OCI-LY1 (cell line): ENCODE measurements around the gene DHX32.

Experiments used
- H2AFZ ChIP-seq: fragments of 200-600 bp; sonication (generic), shearing (Covaris generic); 2 replicates; pipeline ENCODE4 v1.6.0; 2014; ENCODE audit warnings: antibody characterized with exemption, mild to moderate bottlenecking, low read length
- H3F3A ChIP-seq: fragments of 200-600 bp; sonication (generic), shearing (Covaris generic); 2 replicates; pipeline ENCODE4 v1.6.0; 2014; ENCODE audit warnings: mild to moderate bottlenecking, antibody characterized with exemption, low read length, moderate library complexity; ENCODE audit not compliant: insufficient read depth
- H3K27ac ChIP-seq: fragments of 200-600 bp; sonication (generic); 2 replicates; pipeline ENCODE4 v1.5.1; 2014; ENCODE audit warnings: low read length, mixed run types, mild to moderate bottlenecking, low read depth; ENCODE audit not compliant: poor library complexity, severe bottlenecking
- H3K27me3 ChIP-seq: fragments of 200-600 bp; sonication (generic); 2 replicates; pipeline ENCODE4 v1.6.0; 2014; ENCODE audit warnings: antibody characterized with exemption, mild to moderate bottlenecking, low read length, moderate library complexity; ENCODE audit not compliant: insufficient read depth
- H3K36me3 ChIP-seq: fragments of 200-600 bp; sonication (generic); 2 replicates; pipeline ENCODE4 v1.6.1; 2014; ENCODE audit warnings: mild to moderate bottlenecking, antibody characterized with exemption, low read length, moderate library complexity, mixed read lengths; ENCODE audit not compliant: insufficient read depth
- H3K4me1 ChIP-seq: fragments of 200-600 bp; sonication (generic); 2 replicates; pipeline ENCODE4 v1.5.1; 2014; ENCODE audit warnings: mild to moderate bottlenecking, low read length, moderate library complexity; ENCODE audit not compliant: insufficient read depth, severe bottlenecking
- H3K4me2 ChIP-seq: fragments of 200-600 bp; sonication (generic), shearing (Covaris generic); 2 replicates; pipeline ENCODE4 v1.6.1; 2014; ENCODE audit warnings: low read length
- H3K4me3 ChIP-seq: fragments of 200-600 bp; sonication (generic); 2 replicates; pipeline ENCODE4 v1.5.1; 2014; ENCODE audit warnings: low read length, low read depth, mild to moderate bottlenecking, mixed read lengths; ENCODE audit not compliant: poor library complexity, severe bottlenecking
- H3K79me2 ChIP-seq: fragments of 200-600 bp; shearing (Covaris generic); 2 replicates; pipeline ENCODE4 v1.6.1; 2016; ENCODE audit warnings: mixed run types, low read length, mixed read lengths; ENCODE audit not compliant: insufficient read depth
- H3K9ac ChIP-seq: fragments of 200-600 bp; sonication (generic), shearing (Covaris generic); 2 replicates; pipeline ENCODE4 v1.6.1; 2014; ENCODE audit warnings: mild to moderate bottlenecking, low read length, mixed read lengths
- H3K9me2 ChIP-seq: fragments of 200-600 bp; sonication (generic), shearing (Covaris generic); 2 replicates; pipeline ENCODE4 v1.6.1; 2014; ENCODE audit warnings: low read depth, mild to moderate bottlenecking, low read length, mixed read lengths
- H3K9me3 ChIP-seq: fragments of 200-600 bp; shearing (Covaris generic); 2 replicates; pipeline ENCODE4 v1.6.1; 2014; ENCODE audit warnings: low read length, mixed read lengths
- H4K20me1 ChIP-seq: fragments of 200-600 bp; sonication (generic), shearing (Covaris generic); 2 replicates; pipeline ENCODE4 v1.6.0; 2016; ENCODE audit warnings: mild to moderate bottlenecking, low read length; ENCODE audit not compliant: insufficient read depth
- CTCF ChIP-seq: fragments of 200-600 bp; sonication (generic), shearing (Covaris generic); IDR thresholded peaks from 2 replicates; pipeline ENCODE4 v1.5.1; 2017; ENCODE audit warnings: mild to moderate bottlenecking, antibody characterized with exemption, low read length, moderate library complexity, mixed read lengths
- EZH2 ChIP-seq: fragments of 200-600 bp; sonication (generic), shearing (Covaris generic); IDR thresholded peaks from 2 replicates; pipeline ENCODE4 v1.8.0; 2017; ENCODE audit warnings: borderline replicate concordance, mixed run types, mild to moderate bottlenecking, antibody characterized with exemption, low read length, moderate library complexity, mixed read lengths

The DHX32 gene

GRCh38 chr10:125815764-125816163 is 65.3 kb downstream of the DHX32 start:
- Histone ChIP-seq H4K20me1 (no peaks in the 10 kb centered on the region), H3K36me3 (peaks cover 34% of the 10 kb centered on the region), H3K4me1 (no peaks in the 10 kb centered on the region), H3K79me2 (no peaks in the 10 kb centered on the region), H3K9me2 (no peaks in the 10 kb centered on the region), H3K27ac (no peak overlapping the region), H3K9me3 (no peaks in the 10 kb centered on the region), H3K4me3 (no peak overlapping the region), H3K4me2 (no peak overlapping the region), H3K27me3 (no peaks in the 10 kb centered on the region), H3F3A (no peaks in the 10 kb centered on the region), H2AFZ (no peak overlapping the region), H3K9ac (no peak overlapping the region)
- no peak for TF ChIP-seq EZH2
- TF ChIP-seq CTCF = no peak

- Histone ChIP-seq H2AFZ (no peak overlapping the region), H3F3A (no peaks in the 10 kb centered on the region), H3K4me1 (no peaks in the 10 kb centered on the region), H3K27me3 (no peaks in the 10 kb centered on the region), H3K79me2 (no peaks in the 10 kb centered on the region), H3K9me3 (no peaks in the 10 kb centered on the region), H3K27ac (no peak overlapping the region), H4K20me1 (no peaks in the 10 kb centered on the region), H3K9me2 (no peaks in the 10 kb centered on the region), H3K9ac (no peak overlapping the region), H3K4me3 (no peak overlapping the region), H3K36me3 (peaks cover 64% of the 10 kb centered on the region), H3K4me2 (no peak overlapping the region)
- TF ChIP-seq CTCF (no peak), EZH2 (no peak)
These were observed 68.9 kb downstream of the DHX32 start for GRCh38 chr10:125812128-125812750.

DNA sequence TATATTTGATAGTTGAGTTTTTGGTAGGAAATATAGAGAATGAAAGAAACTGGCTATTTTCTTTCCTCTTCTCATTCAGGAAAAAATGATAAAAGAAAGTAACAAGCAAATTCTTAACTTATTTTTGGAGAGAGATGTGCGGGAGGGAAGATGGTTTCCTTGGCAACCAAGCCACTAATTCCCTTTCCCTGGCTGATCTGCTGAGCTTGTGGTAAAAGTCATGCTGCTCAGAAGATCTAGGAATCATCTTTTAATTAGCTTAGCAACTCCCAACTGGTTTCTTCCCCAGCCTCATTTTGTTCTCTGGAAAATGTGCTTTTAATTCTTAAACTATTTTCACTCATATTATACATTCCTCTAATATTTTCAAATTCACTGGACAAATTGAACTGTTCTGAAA is 69.8 kb downstream of the DHX32 start:
- Histone ChIP-seq H3K4me3 (no peak overlapping the region), H3F3A (no peaks in the 10 kb centered on the region), H3K27ac (no peak overlapping the region), H3K36me3 (peaks cover 72% of the 10 kb centered on the region), H3K9me2 (no peaks in the 10 kb centered on the region), H3K79me2 (no peaks in the 10 kb centered on the region), H2AFZ (no peak overlapping the region), H3K9ac (no peak overlapping the region), H3K4me1 (no peaks in the 10 kb centered on the region), H4K20me1 (no peaks in the 10 kb centered on the region), H3K4me2 (no peak overlapping the region), H3K27me3 (no peaks in the 10 kb centered on the region), H3K9me3 (no peaks in the 10 kb centered on the region)
- no peak for TF ChIP-seq CTCF
- no peak for TF ChIP-seq EZH2
